Transverse colon (tissue), 3 donors: ENCODE results near the gene CBLB.

ENCODE experiments used
- EP300 ChIP-seq: sonication (generic); formaldehyde crosslinking; IDR thresholded peaks from one replicate; pipeline ENCODE4 v1.6.1; 2017; ENCODE audit warnings: antibody characterized with exemption, low read depth
- TF ChIP-seq, protein P1 (sequence below), 5 experiments: fragments of 200-600 bp in 3 of 5; fragments of 450-650 bp in 2 of 5; sonication (generic) in 3 of 5; IDR thresholded peaks; 1 replicate in 2 of 5; 2 replicates in 3 of 5; pipeline ENCODE4 v1.5.1; 2016 to 2017; ENCODE audit warnings: antibody characterized with exemption in 5 of 5, inconsistent platforms in 3 of 5, mild to moderate bottlenecking in 2 of 5, moderate library complexity in 1 of 5

DNA sequence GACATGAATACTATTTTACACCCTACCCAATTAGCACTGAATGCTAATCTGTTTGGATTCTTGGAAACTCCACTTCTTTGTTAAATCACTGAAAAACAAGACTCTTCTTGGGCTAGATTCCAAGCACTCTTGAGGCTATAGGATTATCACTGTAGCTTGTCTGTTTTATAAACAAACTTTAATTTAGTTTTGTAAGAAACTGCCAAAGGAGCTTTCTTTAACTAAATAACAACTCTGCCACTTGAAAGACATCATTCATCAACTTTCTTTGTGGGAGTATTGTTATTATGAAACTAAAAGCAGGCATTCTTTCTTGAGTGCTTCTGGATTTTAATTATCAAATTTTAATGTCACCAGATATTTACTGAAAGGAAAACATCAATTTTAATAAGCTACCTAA lies 24.1 kb downstream of the CBLB start:
- no peak for TF ChIP-seq EP300
- TF ChIP-seq, protein P1, sequence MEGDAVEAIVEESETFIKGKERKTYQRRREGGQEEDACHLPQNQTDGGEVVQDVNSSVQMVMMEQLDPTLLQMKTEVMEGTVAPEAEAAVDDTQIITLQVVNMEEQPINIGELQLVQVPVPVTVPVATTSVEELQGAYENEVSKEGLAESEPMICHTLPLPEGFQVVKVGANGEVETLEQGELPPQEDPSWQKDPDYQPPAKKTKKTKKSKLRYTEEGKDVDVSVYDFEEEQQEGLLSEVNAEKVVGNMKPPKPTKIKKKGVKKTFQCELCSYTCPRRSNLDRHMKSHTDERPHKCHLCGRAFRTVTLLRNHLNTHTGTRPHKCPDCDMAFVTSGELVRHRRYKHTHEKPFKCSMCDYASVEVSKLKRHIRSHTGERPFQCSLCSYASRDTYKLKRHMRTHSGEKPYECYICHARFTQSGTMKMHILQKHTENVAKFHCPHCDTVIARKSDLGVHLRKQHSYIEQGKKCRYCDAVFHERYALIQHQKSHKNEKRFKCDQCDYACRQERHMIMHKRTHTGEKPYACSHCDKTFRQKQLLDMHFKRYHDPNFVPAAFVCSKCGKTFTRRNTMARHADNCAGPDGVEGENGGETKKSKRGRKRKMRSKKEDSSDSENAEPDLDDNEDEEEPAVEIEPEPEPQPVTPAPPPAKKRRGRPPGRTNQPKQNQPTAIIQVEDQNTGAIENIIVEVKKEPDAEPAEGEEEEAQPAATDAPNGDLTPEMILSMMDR (IDR thresholded peaks at IDR 0.05) = no peak
